GM21367 (cell line): ENCODE measurements around the gene MFAP4.

ENCODE experiments used
- ATAC-seq: cut with Tn5 transposase; IDR thresholded peaks from one replicate; pipeline ENCODE4 v1.9.1; 2021; ENCODE audit not compliant: unreplicated experiment

Gene MFAP4

DNA sequence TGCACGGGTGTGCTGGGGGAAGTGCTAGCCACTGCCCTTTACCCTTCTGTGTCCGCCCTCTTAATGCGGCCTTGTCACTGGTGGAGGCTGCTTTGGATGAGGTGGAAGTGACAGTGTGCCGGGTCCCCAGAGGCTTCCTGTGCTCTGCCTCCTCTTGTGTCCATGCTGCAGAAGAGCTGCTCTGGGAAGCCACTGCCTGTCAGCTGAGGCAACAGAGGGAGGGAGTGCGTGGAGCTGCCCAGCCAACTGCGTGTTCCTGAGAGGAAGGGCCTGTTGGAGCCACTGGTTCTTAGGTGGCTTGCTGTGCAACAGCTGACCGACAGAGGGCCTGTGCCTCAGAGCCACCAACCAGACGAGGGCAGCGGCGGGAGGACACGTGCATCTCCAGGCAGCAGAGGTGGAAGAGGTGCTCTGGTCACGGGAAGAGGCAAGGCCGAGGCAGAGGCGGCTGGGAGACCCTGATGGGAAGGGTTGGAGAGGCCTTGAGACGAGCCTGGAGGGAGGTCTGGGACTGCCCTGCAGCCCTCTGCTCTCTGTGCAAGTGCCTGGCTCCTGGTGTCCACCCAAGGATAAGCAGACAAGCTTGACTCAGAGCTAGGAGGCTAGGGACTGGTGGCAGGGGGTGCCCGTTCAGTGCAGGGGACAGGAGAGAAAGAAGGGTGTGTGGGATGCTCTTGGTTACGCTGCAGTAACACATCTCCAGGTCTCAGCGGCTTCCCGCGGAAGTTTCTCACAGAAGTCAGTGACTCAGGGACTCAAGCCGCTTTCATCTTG is 49.9 kb downstream of the MFAP4 start:
- no peak for ATAC-seq

DNA sequence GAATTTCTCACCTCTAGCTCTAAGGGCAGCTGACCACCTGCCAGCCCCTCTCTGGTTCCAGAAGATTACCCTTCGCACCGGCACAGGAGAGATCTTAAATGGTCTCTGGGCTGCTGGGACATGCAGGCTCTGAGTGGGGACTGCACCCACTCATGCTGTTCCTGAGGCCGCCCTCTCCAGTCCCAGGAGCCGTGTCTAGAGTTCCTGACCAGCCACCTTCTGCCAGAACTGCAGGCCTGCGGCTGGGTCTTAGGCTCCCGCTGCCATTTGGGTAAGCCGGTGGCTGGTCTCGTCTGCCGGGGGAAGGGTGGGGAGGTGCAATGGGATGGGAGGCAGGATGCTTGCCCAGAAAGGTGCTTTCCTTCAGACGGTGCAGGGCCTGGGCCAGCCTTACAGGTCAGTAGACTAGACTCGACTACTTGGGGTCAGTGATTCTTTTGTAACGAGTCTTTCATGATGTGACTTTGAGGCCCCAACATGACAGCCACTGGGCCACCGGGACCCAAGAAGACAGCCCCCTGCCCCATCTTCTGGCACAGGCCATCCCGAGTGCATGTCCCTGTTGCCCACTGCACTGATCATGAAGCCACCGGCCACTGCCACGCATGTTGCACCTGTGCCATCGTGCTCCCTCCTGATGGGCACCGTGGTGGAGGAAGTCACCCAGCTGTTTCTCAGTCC is 50.9 kb downstream of the MFAP4 start:
- no peak for ATAC-seq

DNA sequence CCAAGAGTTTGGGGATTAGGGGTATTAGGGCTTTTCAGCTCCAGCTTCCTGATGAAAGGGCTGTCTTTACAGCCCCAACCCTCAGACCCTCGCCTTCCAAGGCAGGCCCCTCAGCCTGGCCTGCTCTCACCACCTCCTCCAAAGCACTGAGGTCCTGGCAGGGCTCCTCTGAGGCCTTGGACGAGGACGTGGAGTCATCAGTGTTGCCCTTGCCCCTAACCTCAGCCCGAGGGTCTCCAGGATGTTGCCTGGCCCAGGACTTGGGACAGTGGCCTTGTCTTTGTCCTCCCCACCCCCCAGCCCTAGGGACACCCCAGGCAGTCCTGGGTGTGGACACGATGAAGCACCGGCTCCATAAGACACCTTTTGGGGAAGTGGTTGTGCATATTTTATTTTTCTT is 52.7 kb downstream of the MFAP4 start:
- ATAC-seq: no peak

DNA sequence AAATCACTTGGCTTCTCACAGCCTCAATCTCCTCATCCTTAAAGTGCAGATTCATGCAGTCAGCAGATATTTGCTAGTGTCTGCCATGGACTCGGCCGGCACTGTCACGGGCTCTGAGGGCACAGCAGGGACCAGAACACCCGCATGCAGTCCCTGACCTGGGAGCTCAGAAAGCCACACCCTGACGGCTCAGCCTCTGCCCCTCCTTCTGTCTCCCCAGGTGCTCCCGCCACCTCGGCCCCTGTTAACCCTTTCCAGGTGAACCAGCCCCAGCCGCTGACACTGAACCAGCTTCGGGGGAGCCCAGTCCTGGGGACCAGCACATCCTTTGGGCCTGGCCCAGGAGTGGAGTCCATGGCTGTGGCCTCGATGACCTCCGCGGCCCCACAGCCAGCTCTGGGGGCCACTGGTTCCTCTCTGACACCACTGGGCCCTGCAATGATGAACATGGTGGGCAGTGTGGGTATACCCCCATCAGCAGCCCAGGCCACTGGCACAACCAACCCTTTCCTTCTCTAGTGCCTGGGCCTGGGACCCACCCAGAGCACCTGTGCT is 53.2 kb downstream of the MFAP4 start:
- no peak for ATAC-seq
